HCT116 (cell line): ENCODE data around the gene CDH13. TPM values are rescaled to one million over a fixed set of nuclear protein-coding genes. Genes with fewer than 3 reads are reported as not detected.

Experiments used
- ATAC-seq: fragments of 200-7000 bp; cut with Tn5 transposase; 2 replicates; pipeline ENCODE4 v1.9.1; 2020; ENCODE audit warnings: mild to moderate bottlenecking, moderate library complexity
- BruUV-seq: library from RNA; stranded (reverse); fragments of 400-500 nt; replicated peaks from 2 replicates; lab custom pipeline; 2021; lab: Mats Ljungman, UMichigan
- CTCF ChIA-PET: fragments of 300-600 bp; sonication (Branson Sonifier 250); formaldehyde crosslinking; loops from one replicate; lab custom pipeline; 2021; ENCODE audit warnings: antibody characterized with exemption; lab: Charles Lee
- POLR2A ChIA-PET: fragments of 300-600, 350-600 bp; sonication (Branson Sonifier 250); formaldehyde crosslinking; loops from one replicate; lab custom pipeline; 2021; ENCODE audit warnings: antibody characterized with exemption; lab: Charles Lee
- RAD21 ChIA-PET, 2 experiments: fragments of 300-600 bp; sonication (Branson Sonifier 250); formaldehyde crosslinking; loops; one replicate each; lab custom pipeline; 2023; ENCODE audit warnings: low total read pairs in 2 of 2; ENCODE audit not compliant: uncharacterized antibody in 2 of 2, unreplicated experiment in 2 of 2, low non-redundant PET in 1 of 2; lab: Charles Lee
- DNase-seq: peaks from one replicate; pipeline ENCODE4 v3.0.0-alpha.2; 2010; ENCODE audit warnings: low read depth, low spot score
- H2AFZ ChIP-seq: fragments of 200-600 bp; shearing (Covaris generic), sonication (generic); 2 replicates; pipeline ENCODE4 v1.6.1; 2017; ENCODE audit warnings: low read depth, mixed run types, mixed read lengths, antibody characterized with exemption, low read length; ENCODE audit not compliant: poor library complexity, severe bottlenecking
- H3K27ac ChIP-seq: 2 replicates; pipeline ENCODE4 v1.5.1; 2012; ENCODE audit warnings: low read depth, low read length
- H3K27me3 ChIP-seq: fragments of 200-600 bp; sonication (generic); 2 replicates; pipeline ENCODE4 v1.6.1; 2016; ENCODE audit warnings: mixed run types, low read length, mixed read lengths; ENCODE audit not compliant: insufficient read depth
- H3K36me3 ChIP-seq, 2 experiments: fragments of 200-500 bp in 1 of 2; fragments of 200-600 bp in 1 of 2; sonication (Bioruptor generic) in 1 of 2; sonication (generic) in 1 of 2; 2 replicates each; pipeline versions ENCODE4 v1.5.1 to v1.6.1; 2014 to 2016; ENCODE audit warnings: low read length in 2 of 2, inconsistent platforms in 1 of 2, mixed read lengths in 1 of 2, mixed run types in 1 of 2; ENCODE audit not compliant: insufficient read depth in 2 of 2, control insufficient read depth in 1 of 2
- H3K4me1 ChIP-seq, 2 experiments: fragments of 200-600 bp in 1 of 2; sonication (generic) in 1 of 2; 2 replicates each; pipeline versions ENCODE4 v1.5.1 to v1.6.1; 2012 to 2017; ENCODE audit warnings: low read length in 2 of 2, inconsistent platforms in 1 of 2, mild to moderate bottlenecking in 1 of 2, mixed read lengths in 1 of 2, mixed run types in 1 of 2, moderate library complexity in 1 of 2; ENCODE audit not compliant: insufficient read depth in 2 of 2, control insufficient read depth in 1 of 2
- H3K4me2 ChIP-seq: fragments of 200-600 bp; sonication (generic); 2 replicates; pipeline ENCODE4 v1.6.1; 2017; ENCODE audit warnings: mixed run types, low read length, mixed read lengths
- H3K4me3 ChIP-seq, 2 experiments: fragments of 200-600 bp in 1 of 2; sonication (generic) in 1 of 2; replicated peaks in 1 of 2; 2 replicates each; pipeline ENCODE4 v1.5.1; 2011 to 2016; ENCODE audit warnings: low read length in 2 of 2, control low read depth in 1 of 2, low read depth in 1 of 2, mild to moderate bottlenecking in 1 of 2, mixed read lengths in 1 of 2, mixed run types in 1 of 2
- H3K79me2 ChIP-seq: fragments of 200-600 bp; sonication (generic); 2 replicates; pipeline ENCODE4 v1.6.1; 2017; ENCODE audit warnings: mild to moderate bottlenecking, mixed run types, low read length, moderate library complexity, mixed read lengths; ENCODE audit not compliant: insufficient read depth
- H3K9ac ChIP-seq: fragments of 200-600 bp; sonication (generic); 2 replicates; pipeline ENCODE4 v1.6.1; 2016; ENCODE audit warnings: low read length, mixed read lengths
- H3K9me2 ChIP-seq: fragments of 200-600 bp; sonication (generic), shearing (Covaris generic); 2 replicates; pipeline ENCODE4 v1.6.1; 2017; ENCODE audit warnings: mixed run types, mild to moderate bottlenecking, moderate library complexity; ENCODE audit not compliant: insufficient read depth
- H3K9me3 ChIP-seq, 2 experiments: fragments of 200-500 bp in 1 of 2; fragments of 200-600 bp in 1 of 2; sonication (Bioruptor generic) in 1 of 2; sonication (generic) in 1 of 2; 2 replicates each; pipeline ENCODE4 v1.6.1; 2014 to 2017; ENCODE audit warnings: low read length in 2 of 2, mixed read lengths in 2 of 2, inconsistent platforms in 1 of 2, low read depth in 1 of 2, mild to moderate bottlenecking in 1 of 2, mixed run types in 1 of 2, moderate library complexity in 1 of 2; ENCODE audit not compliant: control insufficient read depth in 1 of 2, insufficient read depth in 1 of 2
- H4K20me1 ChIP-seq: fragments of 200-600 bp; sonication (generic), shearing (Covaris generic); 2 replicates; pipeline ENCODE4 v1.6.1; 2017; ENCODE audit warnings: mixed run types, mild to moderate bottlenecking, moderate library complexity; ENCODE audit not compliant: insufficient read depth
- CBX3 ChIP-seq: IDR thresholded peaks from 2 replicates; pipeline ENCODE4 v1.6.1; 2012; ENCODE audit warnings: low read depth
- EGR1 ChIP-seq: IDR thresholded peaks from 2 replicates; pipeline ENCODE4 v1.6.1; 2012; ENCODE audit warnings: low read depth
- EZH2 ChIP-seq: fragments of 200-600 bp; sonication (generic); IDR thresholded peaks from 2 replicates; pipeline ENCODE4 v1.6.1; 2017; ENCODE audit warnings: antibody characterized with exemption, mixed run types
- POLR2A ChIP-seq: IDR thresholded peaks from 2 replicates; pipeline ENCODE4 v1.7.0; 2011; ENCODE audit warnings: borderline replicate concordance; ENCODE audit not compliant: insufficient read depth, insufficient read length; ENCODE audit errors: extremely low read depth
- RAD21 ChIP-seq: IDR thresholded peaks from 2 replicates; pipeline ENCODE4 v1.6.1; 2012; ENCODE audit warnings: low read depth, mild to moderate bottlenecking
- SP1 ChIP-seq: IDR thresholded peaks from 2 replicates; pipeline ENCODE4 v1.6.1; 2012; ENCODE audit warnings: low read depth
- TCF7L2 ChIP-seq: IDR thresholded peaks from 2 replicates; pipeline ENCODE4 v1.7.0; 2011; ENCODE audit warnings: borderline replicate concordance, inconsistent platforms; ENCODE audit not compliant: insufficient read depth, insufficient read length; ENCODE audit errors: extremely low read depth
- YY1 ChIP-seq: IDR thresholded peaks from 2 replicates; pipeline ENCODE4 v1.6.1; 2011; ENCODE audit warnings: low read length, low read depth, moderate library complexity, mild to moderate bottlenecking; ENCODE audit not compliant: insufficient replicate concordance; ENCODE audit errors: extremely low read depth
- ZFX ChIP-seq: fragments of 450-650 bp; IDR thresholded peaks from 2 replicates; pipeline ENCODE4 v1.6.1; 2017
- ZNF274 ChIP-seq: fragments of 200-500 bp; sonication (Bioruptor generic); IDR thresholded peaks from 2 replicates; pipeline ENCODE4 v1.6.1; 2014; ENCODE audit warnings: mild to moderate bottlenecking, low read depth, low read length, inconsistent platforms
- intact Hi-C: fragments of 100-400 bp; cut with micrococcal nuclease; formaldehyde crosslinking; loops from 2 replicates; pipeline ENCODE4 v1.10.0; 2022
- total RNA-seq: library from RNA; stranded (reverse); gene quantifications from one replicate; pipeline ENCODE4 v1.2.1, GENCODE V29; 2021; ENCODE audit not compliant: unreplicated experiment
- TF ChIP-seq, protein P1 (sequence below), 3 experiments: fragments of 200-600 bp in 1 of 3; sonication (generic) in 1 of 3; IDR thresholded peaks in 2 of 3; conservative IDR thresholded peaks in 1 of 3; 2 replicates each; pipeline ENCODE4 v1.5.1; 2012 to 2017; ENCODE audit warnings: low read depth in 2 of 3, low read length in 2 of 3, antibody characterized with exemption in 1 of 3, borderline replicate concordance in 1 of 3, control low read depth in 1 of 3, mild to moderate bottlenecking in 1 of 3, mixed read lengths in 1 of 3, mixed run types in 1 of 3, moderate library complexity in 1 of 3; ENCODE audit not compliant: insufficient read depth in 1 of 3

CDH13 gene
- total RNA-seq, 1 experiment from 2014 or later = not detected

GRCh38 chr16:83100679-83101078 lies 473.9 kb downstream of the CDH13 start (continued):
- TF ChIP-seq TCF7L2 (no peak), YY1 (no peak), ZFX (no peak), EZH2 (no peak), SP1 (no peak), POLR2A (no peak), EGR1 (no peak), ZNF274 (no peak)
- TF ChIP-seq, protein P1, sequence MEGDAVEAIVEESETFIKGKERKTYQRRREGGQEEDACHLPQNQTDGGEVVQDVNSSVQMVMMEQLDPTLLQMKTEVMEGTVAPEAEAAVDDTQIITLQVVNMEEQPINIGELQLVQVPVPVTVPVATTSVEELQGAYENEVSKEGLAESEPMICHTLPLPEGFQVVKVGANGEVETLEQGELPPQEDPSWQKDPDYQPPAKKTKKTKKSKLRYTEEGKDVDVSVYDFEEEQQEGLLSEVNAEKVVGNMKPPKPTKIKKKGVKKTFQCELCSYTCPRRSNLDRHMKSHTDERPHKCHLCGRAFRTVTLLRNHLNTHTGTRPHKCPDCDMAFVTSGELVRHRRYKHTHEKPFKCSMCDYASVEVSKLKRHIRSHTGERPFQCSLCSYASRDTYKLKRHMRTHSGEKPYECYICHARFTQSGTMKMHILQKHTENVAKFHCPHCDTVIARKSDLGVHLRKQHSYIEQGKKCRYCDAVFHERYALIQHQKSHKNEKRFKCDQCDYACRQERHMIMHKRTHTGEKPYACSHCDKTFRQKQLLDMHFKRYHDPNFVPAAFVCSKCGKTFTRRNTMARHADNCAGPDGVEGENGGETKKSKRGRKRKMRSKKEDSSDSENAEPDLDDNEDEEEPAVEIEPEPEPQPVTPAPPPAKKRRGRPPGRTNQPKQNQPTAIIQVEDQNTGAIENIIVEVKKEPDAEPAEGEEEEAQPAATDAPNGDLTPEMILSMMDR (IDR thresholded peaks at IDR 0.05 in 2 of 3, conservative IDR thresholded peaks at IDR 0.05 in 1 of 3; ENCODE audit: borderline replicate concordance in 1 of 3, insufficient read depth in 1 of 3, low read depth in 2 of 3, low read length in 2 of 3) = no peak

GRCh38 chr16:83102336-83102735 lies 475.6 kb downstream of the CDH13 start:
- Histone ChIP-seq H3K9me2 (no peaks in the 10 kb centered on the region), H3K27ac (no peak overlapping the region), H3K4me3 (no peak overlapping the region), H3K79me2 (no peaks in the 10 kb centered on the region), H3K4me2 (no peak overlapping the region), H3K4me1 (no peaks in the 10 kb centered on the region), H4K20me1 (no peaks in the 10 kb centered on the region), H3K9me3 (peaks cover 18 to 27% of the 10 kb centered on the region in 2 experiments; a peak in 2 of 4 replicates), H3K9ac (no peak overlapping the region), H3K27me3 (no peaks in the 10 kb centered on the region), H2AFZ (no peak overlapping the region), H3K36me3 (no peaks in the 10 kb centered on the region)
- ChIA-PET CTCF (no interaction called here), POLR2A (no interaction called here), RAD21 (no interaction called here)
- TF ChIP-seq CBX3 = no peak
- no peak for TF ChIP-seq RAD21
- no peak for TF ChIP-seq POLR2A
- ATAC-seq = no peak
- BruUV-seq = no TSS peak
- intact Hi-C loops = no loop called here
- DNase-seq = no peak
